HAP-1 (cell line): Measurements from ENCODE around the gene BTBD10.

Experiments
- DNase-seq, 2 experiments: peaks; one replicate each; pipeline ENCODE4 v3.0.0-alpha.2; 2016 to 2020; ENCODE audit warnings: low spot score in 2 of 2
- H3K27me3 ChIP-seq: fragments of 250-450 bp; sonication (Bioruptor Pico); 2 replicates; pipeline ENCODE4 v1.5.1; 2020; ENCODE audit warnings: low read depth, mild to moderate bottlenecking, moderate library complexity
- H3K36me3 ChIP-seq: fragments of 250-450 bp; sonication (Bioruptor Pico); replicated peaks from 2 replicates; pipeline ENCODE4 v1.5.1; 2020; ENCODE audit warnings: mild to moderate bottlenecking
- H3K4me1 ChIP-seq: fragments of 250-450 bp; sonication (Bioruptor Pico); 2 replicates; pipeline ENCODE4 v1.5.1; 2020; ENCODE audit warnings: mild to moderate bottlenecking
- H3K4me3 ChIP-seq: fragments of 250-450 bp; sonication (Bioruptor Pico); 2 replicates; pipeline ENCODE4 v1.5.1; 2020; ENCODE audit warnings: mild to moderate bottlenecking, moderate library complexity
- H3K9me3 ChIP-seq: fragments of 250-450 bp; sonication (Bioruptor Pico); 2 replicates; pipeline ENCODE4 v1.5.1; 2020; ENCODE audit warnings: mild to moderate bottlenecking, moderate library complexity
- in situ Hi-C: fragments of 300-500 bp; cut with MboI; formaldehyde crosslinking; loops from 3 replicates; pipeline ENCODE4 v1.14.3; 2020; ENCODE audit warnings: low sequenced_read_pairs, inconsistent platforms, mixed read lengths

The BTBD10 gene

DNA sequence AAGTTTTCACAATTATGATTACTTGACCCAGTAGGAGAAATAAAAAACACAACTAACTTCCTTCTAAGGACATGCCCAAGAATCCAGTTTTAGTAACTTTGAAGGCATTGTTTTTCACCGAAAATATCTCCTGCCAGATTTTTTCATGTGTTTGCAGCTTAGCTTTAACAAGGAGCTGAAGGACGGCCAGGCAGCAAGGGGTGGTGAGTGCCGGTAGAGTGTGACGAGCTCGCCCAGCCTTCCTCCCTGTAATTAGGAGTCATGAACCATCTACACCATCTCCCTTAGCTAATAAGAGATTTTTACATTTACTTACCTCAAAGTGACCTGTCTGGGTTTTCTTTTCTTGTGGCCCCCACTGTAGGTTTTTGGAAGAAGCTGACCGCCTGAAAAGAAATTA is 113.4 kb downstream of the BTBD10 start:
- Histone ChIP-seq H3K4me3 (no peak overlapping the region), H3K27me3 (no peaks in the 10 kb centered on the region), H3K36me3 (no peaks in the 10 kb centered on the region), H3K4me1 (no peaks in the 10 kb centered on the region), H3K9me3 (no peaks in the 10 kb centered on the region)
- no peak for DNase-seq
- in situ Hi-C loops = loop anchor here (10.0 kb wide), 2 partner anchors 135 to 385 kb away; no protein-coding TSS in a partner anchor

DNA sequence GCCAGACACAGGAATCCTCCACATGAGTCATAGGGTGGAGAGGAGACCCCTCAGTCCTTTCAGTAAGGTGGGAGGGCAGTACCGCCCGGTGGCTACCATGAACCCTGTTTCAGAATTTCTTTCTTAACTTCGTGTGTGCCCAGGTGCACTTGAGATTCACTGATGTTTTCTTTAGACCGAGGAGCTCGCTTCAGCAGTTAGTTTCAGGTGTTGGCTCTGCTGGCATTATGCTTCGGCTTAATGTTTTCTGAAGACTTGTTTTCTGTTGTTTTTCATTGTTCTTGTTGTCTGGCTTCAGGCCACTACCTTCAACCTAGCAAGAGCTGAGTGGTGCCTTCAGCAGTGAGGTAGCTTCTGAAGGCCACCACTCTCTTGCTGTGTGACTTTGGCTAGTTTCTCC is 114.0 kb downstream of the BTBD10 start:
- in situ Hi-C loops = loop anchor here (10.0 kb wide), 2 partner anchors 134 to 384 kb away; no protein-coding TSS in a partner anchor

DNA sequence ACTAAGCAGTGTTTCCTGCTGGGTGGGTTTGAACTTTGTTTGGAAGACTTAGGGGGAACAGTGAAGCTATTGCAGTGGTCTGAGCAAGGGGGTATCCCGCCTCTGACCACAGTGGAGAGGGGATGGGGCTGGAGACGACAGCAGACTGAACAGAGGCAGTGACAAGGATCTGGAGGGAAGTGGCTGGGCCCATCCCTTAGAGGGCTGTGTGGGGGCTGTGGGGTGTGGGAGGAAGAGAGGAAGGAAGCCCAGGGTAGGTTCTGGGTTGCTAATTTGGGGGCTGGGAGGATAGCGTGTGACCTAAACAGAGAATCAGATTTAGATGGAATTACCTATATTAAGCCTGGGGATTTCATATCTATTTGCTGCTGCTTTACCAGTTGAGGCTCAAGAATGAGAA is 114.7 kb downstream of the BTBD10 start:
- no peak overlapping the region for H3K4me3 ChIP-seq
- no peaks in the 10 kb centered on the region for H3K27me3 ChIP-seq
- DNase-seq = no peak
- no peaks in the 10 kb centered on the region for H3K9me3 ChIP-seq
- H3K36me3 ChIP-seq = no peaks in the 10 kb centered on the region
- no peaks in the 10 kb centered on the region for H3K4me1 ChIP-seq
- in situ Hi-C loops = loop anchor here (10.0 kb wide), 2 partner anchors 134 to 384 kb away; no protein-coding TSS in a partner anchor

More for the DNA sequence above, 114.0 kb downstream of the BTBD10 start:
- no peaks in the 10 kb centered on the region for H3K4me1 ChIP-seq
- no peaks in the 10 kb centered on the region for H3K27me3 ChIP-seq
- H3K4me3 ChIP-seq = no peak overlapping the region
- no peaks in the 10 kb centered on the region for H3K9me3 ChIP-seq
- H3K36me3 ChIP-seq = no peaks in the 10 kb centered on the region
- DNase-seq = no peak

DNA sequence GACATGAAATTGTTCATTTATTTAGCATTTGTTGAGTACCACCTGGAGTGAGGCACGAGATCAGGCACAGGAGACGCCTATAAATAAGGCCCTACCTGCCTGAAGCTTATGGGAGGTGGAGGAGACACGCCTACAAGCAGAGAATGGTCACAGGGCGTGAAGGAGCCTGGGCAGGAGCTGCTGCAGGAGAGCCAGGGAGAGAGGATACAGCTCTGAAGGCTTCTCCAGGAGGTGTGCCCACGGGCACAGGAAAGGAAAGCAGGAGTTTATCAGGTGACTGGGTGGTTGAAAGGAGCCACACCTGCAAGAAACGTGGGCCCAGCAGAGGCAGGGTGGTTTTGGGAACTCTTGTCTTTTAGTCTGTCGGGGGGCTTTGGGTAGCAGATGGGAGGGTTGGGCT is 115.1 kb downstream of the BTBD10 start:
- H3K27me3 ChIP-seq = no peaks in the 10 kb centered on the region
- no peak for DNase-seq
- H3K9me3 ChIP-seq = no peaks in the 10 kb centered on the region
- in situ Hi-C loops = loop anchor here (10.0 kb wide), 2 partner anchors 133 to 383 kb away; no protein-coding TSS in a partner anchor
- H3K4me1 ChIP-seq = no peaks in the 10 kb centered on the region
- H3K4me3 ChIP-seq = no peak overlapping the region
- H3K36me3 ChIP-seq = no peaks in the 10 kb centered on the region

DNA sequence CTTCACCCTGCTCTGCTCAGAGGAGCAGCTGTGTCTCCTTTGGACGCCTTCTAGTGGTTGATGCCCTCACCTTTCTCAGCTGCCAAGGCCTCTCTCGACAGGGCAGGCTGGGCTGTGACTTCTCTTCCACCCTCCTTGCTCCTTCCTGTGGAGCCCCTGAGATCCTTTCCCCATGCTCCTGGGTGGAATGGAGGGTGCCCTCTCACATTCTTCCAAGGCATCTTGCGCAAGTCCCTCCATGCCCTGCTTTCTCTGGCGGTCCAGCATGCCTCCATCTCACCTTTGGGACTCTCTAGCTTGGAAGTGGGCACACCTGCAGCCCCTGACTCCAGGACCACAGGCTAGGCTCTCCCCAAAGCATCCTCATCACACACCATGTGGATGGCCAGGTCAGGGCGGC is 116.6 kb downstream of the BTBD10 start:
- Histone ChIP-seq H3K4me1 (no peaks in the 10 kb centered on the region), H3K36me3 (no peaks in the 10 kb centered on the region), H3K4me3 (no peak overlapping the region), H3K27me3 (no peaks in the 10 kb centered on the region), H3K9me3 (no peaks in the 10 kb centered on the region)
- in situ Hi-C loops = loop anchor here (10.0 kb wide), 2 partner anchors 132 to 382 kb away; no protein-coding TSS in a partner anchor
- DNase-seq = no peak

DNA sequence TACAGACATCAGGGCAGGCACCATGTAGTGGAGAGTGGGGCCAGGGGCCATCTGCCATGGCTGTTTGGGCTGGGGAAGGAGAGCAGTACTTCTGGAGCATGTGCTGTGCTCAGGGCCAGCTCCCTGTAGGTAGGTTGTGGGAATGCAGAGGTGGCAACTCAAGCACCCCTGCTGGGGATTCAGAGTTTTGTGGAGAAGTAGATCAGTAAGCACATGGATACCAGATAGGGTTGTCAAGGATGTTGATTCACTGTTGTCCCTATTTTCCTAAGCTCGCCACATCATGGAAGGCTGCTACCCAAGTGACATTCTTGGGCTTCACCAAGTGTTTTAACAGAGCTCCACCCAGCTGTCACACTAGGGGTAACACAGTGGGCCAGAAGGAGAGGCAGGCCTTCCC is 118.2 kb downstream of the BTBD10 start:
- in situ Hi-C loops = loop anchor here (10.0 kb wide), 2 partner anchors 130 to 380 kb away; no protein-coding TSS in a partner anchor
- no peaks in the 10 kb centered on the region for H3K4me1 ChIP-seq
- no peaks in the 10 kb centered on the region for H3K36me3 ChIP-seq
- DNase-seq = no peak
- H3K4me3 ChIP-seq = no peak overlapping the region
- no peaks in the 10 kb centered on the region for H3K9me3 ChIP-seq
- no peaks in the 10 kb centered on the region for H3K27me3 ChIP-seq

DNA sequence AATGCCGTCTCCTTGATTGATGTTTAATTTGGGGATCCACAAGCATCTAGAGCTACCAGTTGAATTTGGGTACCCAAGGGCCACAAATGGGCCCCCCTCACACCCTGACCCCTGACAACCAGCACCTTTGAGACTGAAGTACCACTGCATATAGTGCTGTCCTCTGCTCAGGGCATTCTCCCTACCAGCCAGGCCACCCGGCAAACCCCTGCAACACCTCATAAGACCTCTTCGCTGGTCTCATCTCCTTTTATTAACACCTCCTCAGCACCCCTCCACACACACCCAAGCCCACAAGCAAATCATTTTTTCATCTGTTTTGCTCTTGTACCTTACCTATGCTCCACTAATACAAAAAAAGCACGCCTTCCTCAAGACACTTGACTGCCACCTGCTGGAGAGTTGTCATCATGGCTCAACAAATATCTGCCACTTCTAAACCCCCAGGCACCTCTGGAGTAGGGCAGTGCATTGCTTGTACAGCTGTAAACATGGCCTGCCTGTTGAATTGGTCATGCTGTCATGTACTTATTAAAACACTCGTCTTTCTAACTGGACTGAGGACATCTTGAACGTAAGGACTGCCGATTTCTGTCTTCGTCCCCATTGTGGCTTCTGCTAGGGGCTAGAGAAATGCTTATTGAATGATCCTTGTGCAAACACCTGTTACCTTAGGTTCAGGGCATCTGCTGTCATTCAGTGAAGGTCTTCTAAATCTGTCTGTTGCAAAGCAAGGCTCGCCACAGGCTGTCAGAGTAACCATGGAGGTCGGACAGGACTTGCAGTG is 118.9 kb downstream of the BTBD10 start:
- Histone ChIP-seq H3K4me3 (no peak overlapping the region), H3K9me3 (no peaks in the 10 kb centered on the region), H3K27me3 (no peaks in the 10 kb centered on the region), H3K4me1 (no peaks in the 10 kb centered on the region), H3K36me3 (no peaks in the 10 kb centered on the region)
- in situ Hi-C loops = loop anchor here (10.0 kb wide), 2 partner anchors 129 to 379 kb away; no protein-coding TSS in a partner anchor
- DNase-seq = peak; percentile 58 to 82

DNA sequence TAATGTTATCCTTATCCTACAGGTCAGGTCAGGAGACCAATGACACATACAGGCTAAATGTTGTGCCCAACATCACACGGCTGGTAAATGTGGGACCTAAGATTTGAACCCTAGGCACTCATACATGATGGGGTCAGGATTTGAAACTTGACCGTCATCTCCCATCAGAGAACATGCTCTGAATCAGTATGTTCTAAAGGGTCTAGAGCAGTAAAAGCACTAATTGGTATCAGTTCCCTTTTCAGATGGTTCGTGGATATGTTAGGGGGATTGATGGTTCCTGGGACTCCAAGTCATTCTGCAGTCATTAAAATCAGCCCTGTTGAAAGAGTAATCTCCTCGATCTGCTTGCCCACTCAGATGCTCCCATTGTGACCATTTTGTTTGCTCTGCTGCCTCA is 120.0 kb downstream of the BTBD10 start:
- H3K9me3 ChIP-seq = no peaks in the 10 kb centered on the region
- no peaks in the 10 kb centered on the region for H3K27me3 ChIP-seq
- no peak overlapping the region for H3K4me3 ChIP-seq
- no peak for DNase-seq
- H3K36me3 ChIP-seq = no peaks in the 10 kb centered on the region
- H3K4me1 ChIP-seq = peaks cover 2% of the 10 kb centered on the region
- in situ Hi-C loops = loop anchor here (10.0 kb wide), 2 partner anchors 128 to 378 kb away; no protein-coding TSS in a partner anchor

DNA sequence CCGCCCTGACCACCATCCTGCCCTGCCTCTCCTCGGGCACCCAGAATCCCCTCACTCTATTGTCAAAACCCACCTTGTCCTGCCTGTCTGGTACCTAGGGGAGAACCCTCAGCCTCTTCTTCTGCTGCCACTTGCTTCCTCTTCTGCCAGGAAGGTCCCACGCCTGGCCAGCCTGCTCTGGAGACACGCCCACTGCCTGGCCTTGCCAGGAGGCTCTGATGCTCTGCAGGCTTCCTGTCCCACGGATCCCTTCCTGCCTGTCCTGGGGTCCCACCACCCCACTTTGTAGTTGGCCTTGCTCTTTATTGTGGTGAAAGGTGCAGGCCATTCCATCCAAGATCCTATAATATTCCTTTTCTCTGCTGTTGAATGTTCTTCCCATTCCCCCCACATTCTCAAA is 122.0 kb downstream of the BTBD10 start:
- no peaks in the 10 kb centered on the region for H3K9me3 ChIP-seq
- DNase-seq = no peak
- in situ Hi-C loops = loop anchor here (10.0 kb wide), 2 partner anchors 126 to 376 kb away; no protein-coding TSS in a partner anchor
- H3K4me1 ChIP-seq = peaks cover 3% of the 10 kb centered on the region
- no peaks in the 10 kb centered on the region for H3K27me3 ChIP-seq
- no peaks in the 10 kb centered on the region for H3K36me3 ChIP-seq
- no peak overlapping the region for H3K4me3 ChIP-seq

DNA sequence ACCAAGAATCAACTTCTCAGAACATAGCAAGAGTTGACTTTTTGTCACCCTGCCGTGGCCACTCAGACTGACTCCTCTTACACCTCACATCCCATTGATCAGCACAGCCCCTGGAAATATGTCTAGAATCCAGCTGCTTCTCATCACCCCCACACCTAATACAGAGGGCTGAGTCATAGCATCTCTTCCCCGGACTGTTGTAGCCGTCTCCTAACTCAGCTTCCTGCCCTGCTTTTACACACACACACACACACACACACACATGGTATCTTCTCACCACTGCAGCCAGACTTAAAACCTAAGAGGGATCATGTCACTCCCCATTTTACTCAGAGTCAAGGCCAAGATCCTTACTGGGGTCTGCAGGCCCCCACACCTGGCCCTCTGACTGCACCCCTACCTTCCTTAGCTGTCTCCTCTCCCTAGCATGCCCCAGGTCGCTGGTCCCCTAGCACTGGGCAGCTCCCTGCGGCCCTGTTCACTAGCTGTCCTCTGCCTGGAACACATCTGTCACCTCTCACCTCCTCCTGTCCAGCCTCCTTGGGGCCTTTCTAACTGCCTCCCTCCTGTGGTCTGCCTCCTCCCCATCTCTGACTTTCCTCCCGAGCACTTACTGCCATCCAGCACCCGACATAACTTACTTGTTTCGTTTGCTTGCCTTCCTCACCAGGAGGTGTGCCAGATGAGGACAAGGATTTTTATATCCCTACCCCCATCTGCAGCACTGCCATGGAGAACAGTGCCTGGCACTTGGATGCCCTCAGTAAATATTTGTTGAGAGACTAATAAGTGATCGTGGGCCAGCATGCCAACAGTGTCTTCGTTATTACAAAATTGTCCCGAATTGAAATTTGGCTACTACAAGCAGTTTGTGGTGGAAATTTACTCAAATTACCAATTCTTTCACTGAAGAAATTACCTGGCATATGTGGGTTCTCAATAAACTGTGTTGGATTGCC is 123.5 kb downstream of the BTBD10 start:
- H3K4me3 ChIP-seq = no peak overlapping the region
- in situ Hi-C loops = loop anchor here (10.0 kb wide), 2 partner anchors 125 to 375 kb away; no protein-coding TSS in a partner anchor
- no peak for DNase-seq

DNA sequence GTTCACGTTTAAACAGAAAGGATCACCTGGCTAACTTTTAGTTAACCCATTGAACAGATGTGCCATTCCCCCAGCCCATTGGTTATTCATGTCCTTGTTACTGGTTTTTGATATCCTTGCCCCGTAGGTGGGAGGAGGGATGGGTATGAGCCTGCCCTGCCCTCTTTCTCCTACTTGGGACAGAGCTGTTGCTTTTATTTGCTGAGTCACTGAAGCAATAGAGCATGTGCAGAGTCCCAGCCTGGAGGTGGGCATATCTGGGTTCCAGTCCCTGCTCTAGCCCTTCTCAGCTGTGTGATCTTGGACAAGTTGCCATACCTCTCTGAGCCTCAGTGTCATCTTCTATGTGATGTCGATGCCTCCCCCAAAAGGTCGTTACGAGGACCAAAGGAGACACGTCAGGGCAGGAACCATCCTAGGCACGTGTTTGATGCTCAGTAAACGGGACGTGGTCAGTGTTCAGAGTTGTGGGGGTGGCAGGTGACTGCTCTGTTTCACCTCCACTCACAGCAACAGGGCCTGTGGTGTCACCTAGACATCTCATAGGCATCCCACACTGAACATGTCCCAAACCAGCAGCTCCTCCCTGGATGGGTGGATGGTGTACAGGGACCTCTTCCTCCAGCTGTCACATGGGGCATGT is 124.5 kb downstream of the BTBD10 start:
- DNase-seq = no peak
- no peaks in the 10 kb centered on the region for H3K27me3 ChIP-seq
- in situ Hi-C loops = no loop called here
- H3K36me3 ChIP-seq = no peaks in the 10 kb centered on the region
- H3K9me3 ChIP-seq = no peaks in the 10 kb centered on the region
- H3K4me1 ChIP-seq = peaks cover 3% of the 10 kb centered on the region
- H3K4me3 ChIP-seq = no peak overlapping the region

More for the DNA sequence above, 123.5 kb downstream of the BTBD10 start:
- peaks cover 3% of the 10 kb centered on the region for H3K4me1 ChIP-seq
- no peaks in the 10 kb centered on the region for H3K9me3 ChIP-seq
- no peaks in the 10 kb centered on the region for H3K27me3 ChIP-seq
- no peaks in the 10 kb centered on the region for H3K36me3 ChIP-seq

DNA sequence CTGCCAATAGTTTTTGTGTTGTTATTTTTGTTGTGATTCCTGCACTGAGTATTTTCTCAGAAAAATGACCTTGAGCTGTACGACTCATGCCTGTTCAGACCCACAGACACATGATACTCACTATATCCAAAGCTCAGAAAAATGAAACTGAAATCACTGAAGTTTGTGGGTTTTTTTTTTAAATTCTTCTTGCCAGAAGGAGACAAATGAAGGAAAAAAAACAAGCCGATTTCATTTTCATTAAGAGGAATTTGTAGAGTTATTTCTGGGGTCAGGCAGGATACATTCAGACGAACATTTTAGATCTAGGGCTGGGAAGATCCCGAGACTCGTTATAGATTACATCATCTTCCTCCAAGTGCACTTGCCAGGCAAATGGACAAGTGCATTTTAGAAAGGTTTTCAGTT is 125.0 kb downstream of the BTBD10 start:
- no peak overlapping the region for H3K4me3 ChIP-seq
- in situ Hi-C loops = no loop called here
- H3K9me3 ChIP-seq = no peaks in the 10 kb centered on the region
- peaks cover 3% of the 10 kb centered on the region for H3K4me1 ChIP-seq
- DNase-seq = no peak
- H3K27me3 ChIP-seq = no peaks in the 10 kb centered on the region
- no peaks in the 10 kb centered on the region for H3K36me3 ChIP-seq
